Right renal pelvis (tissue), 4 donors: ENCODE data around the gene DENND5A. TPM values are rescaled to one million over a fixed set of nuclear protein-coding genes. Genes with fewer than 3 reads are reported as not detected.
"Not testable (repeated sequence)": the region's sequence is repeated elsewhere in the genome, so short reads cannot be mapped to it uniquely, and the experiment has no call there.

Experiments
- DNase-seq, 4 donors: peaks; one replicate each; pipeline ENCODE4 v3.0.0-alpha.2; 2013; ENCODE audit warnings: low read depth in 4 of 4, low spot score in 3 of 4, missing footprints in 1 of 4
- polyA plus RNA-seq, 4 donors: library from polyadenylated mRNA; unstranded; fragments of 120-200 nt; gene quantifications; one replicate each; pipeline ENCODE4 v1.2.1, GENCODE V29; 2013; ENCODE audit not compliant: insufficient read length in 4 of 4

The DENND5A gene
- polyA plus RNA-seq, 4 donors, result 77.7 to 95.5 (median 90.0) TPM

GRCh38 chr11:9266132-9266736 lies 1.1 kb upstream of the DENND5A start:
- peak in 1 of 4 donors; percentile 5 for DNase-seq

- DNase-seq, result peak in 3 of 4 donors; percentile 50 to 65 (median 61)
These were observed 587 bp downstream of the DENND5A start for GRCh38 chr11:9264316-9265210.

- DNase-seq, result peak in 2 of 4 donors; percentile 18 to 30
These were observed 1.3 kb downstream of the DENND5A start for GRCh38 chr11:9263840-9264315.

DNA sequence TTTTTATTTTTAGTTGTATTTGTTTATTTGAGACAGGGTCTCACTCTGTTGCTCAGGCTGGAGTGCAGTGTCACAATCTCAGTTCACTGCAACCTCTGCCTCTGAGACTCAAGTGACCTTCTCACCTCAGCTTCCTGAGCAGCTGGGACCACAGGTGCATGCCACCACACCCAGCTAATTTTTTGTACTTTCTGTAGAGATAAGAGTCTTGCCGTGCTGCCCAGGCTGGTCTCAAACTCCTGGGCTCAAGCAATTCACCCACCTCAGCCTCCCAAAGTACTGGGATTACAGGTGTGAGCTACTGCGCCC lies 4.4 kb downstream of the DENND5A start:
- DNase-seq, result not testable (repeated sequence)

DNA sequence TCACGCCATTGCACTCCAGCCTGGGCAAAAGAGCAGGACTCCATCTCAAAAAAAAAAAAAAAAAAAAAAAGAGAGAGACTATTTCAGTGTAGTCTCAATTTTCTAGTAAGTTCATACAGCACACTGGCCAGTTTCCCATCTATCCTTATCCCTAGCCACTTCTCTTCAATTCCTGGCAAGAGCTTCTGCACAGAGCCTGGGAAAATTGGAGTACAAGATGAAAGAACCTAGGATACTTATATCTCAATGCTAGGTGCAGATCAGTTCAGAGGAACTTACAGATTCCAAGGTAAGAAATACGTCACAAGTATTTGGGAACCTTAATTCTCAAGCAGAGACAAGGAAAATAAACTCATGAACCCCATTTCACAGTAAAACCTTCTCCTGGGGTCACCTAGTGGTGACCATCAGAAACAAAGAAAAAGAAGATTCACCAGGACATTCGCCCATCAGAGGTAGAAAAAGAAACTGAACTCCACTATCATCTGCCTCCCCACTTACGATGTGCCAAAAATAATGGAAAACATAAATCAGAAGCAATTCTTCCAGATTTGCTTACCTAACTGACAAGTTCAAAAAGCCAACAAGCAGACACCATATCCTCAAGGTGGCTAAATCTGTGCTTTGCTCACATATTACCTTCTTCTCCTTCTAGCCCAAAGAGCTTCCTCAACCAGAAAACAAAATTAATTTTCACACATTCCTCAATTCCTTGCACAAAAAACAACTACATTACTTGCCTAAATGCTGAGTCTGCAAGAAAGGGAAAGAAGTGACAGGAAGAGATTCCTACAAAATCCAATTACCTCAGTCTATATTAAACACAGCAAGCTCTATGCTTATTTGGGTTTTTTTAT lies 4.9 kb downstream of the DENND5A start:
- no peak for DNase-seq

DNA sequence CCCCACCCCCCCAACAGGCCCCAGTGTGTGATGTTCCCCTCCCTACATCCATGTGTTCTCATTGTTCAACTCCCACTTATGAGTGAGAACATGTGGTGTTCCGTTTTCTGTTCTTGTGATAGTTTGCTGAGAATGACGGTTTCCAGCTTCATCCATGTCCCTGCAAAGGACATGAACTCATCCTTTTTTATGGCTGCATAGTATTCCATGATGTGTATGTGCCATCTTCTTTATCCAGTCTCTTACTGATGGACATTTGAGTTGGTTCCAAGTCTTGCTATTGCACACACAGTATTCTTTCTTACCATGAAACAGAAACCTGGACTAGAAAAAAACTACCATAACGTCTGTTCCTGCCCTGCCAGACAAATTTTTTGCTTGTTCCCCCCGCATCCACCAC lies 6.9 kb downstream of the DENND5A start:
- DNase-seq, result not testable (repeated sequence)

DNA sequence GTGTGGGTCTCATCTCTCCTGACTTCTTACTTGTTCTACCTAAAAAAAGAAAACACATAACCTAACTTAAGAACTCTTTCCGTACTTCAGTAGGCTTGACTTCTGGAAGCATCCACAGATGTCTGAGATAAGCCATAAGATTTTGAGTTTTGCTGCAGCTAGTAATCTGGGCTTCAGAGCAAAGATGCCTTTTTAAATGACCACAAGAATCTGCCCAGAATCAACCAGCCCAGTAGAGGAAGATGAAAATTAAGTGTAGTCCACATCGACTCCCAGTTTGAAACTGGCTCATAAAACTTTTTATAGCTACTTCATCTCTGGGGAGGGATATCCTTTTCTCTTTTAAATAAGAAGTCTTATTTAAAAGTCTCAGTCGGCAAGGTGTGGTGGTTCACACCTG lies 10.7 kb downstream of the DENND5A start:
- DNase-seq, result no peak

- no peak for DNase-seq
These were observed 12.1 kb downstream of the DENND5A start for GRCh38 chr11:9253086-9253485.

DNA sequence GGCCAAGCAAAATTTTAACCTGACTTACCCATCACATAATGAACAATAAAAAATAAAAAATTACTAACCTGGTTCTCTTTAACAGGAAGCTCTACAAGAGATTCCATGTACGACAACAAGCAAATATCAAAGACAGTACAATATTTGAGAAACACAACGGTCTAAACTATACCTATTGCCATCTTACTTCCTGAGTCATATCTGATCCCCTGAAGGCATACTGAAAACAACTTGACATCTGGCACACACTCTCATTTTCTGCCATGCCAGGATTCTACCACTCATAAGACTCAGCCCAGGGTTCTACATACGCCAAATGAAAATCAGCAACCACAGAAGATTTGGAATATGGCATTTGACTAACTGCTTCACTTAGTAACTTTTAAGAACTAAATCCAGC lies 13.8 kb downstream of the DENND5A start:
- DNase-seq, result no peak

DNA sequence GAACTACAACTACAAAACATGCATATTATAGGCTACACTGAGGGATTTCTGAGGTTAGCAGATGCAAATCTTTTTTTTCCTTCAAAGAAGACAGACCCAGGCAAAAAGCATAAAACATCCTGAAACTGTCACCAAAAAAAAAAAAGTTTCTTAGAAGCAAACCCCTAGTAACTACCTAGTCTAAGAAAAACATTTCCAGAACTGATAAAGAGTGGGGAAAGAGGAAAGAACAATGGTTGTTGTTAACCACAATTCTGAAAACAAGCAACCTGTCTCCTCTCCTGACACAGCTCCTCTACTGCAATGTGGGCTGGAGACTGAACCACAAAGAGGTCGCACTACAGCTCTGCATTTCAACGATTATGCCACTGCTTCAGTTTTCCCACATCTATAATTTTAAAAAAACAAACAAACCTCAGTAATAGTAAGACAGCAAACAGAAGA lies 15.0 kb downstream of the DENND5A start:
- DNase-seq, result no peak

DNA sequence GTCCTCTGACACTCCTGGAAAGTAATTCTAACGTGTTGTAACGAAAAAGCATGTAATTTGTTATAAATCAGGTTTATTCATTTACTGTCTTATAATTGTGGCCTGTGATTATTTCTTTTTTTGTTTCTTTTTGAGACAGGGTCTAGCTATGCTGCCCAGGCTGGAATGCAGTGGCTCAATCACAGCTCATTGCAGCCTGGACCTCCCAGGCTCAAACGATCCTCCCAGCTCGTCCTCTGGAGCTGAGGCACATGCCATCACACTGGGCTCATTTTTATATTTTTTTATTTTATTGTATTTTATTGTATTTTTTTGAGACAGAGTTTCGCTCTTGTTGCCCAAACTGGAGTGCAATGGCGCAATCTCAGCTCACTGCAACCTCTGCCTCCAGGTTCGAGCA lies 15.9 kb downstream of the DENND5A start:
- DNase-seq, result no peak

- no peak for DNase-seq
These were observed 17.3 kb downstream of the DENND5A start for GRCh38 chr11:9247863-9248262.

DNA sequence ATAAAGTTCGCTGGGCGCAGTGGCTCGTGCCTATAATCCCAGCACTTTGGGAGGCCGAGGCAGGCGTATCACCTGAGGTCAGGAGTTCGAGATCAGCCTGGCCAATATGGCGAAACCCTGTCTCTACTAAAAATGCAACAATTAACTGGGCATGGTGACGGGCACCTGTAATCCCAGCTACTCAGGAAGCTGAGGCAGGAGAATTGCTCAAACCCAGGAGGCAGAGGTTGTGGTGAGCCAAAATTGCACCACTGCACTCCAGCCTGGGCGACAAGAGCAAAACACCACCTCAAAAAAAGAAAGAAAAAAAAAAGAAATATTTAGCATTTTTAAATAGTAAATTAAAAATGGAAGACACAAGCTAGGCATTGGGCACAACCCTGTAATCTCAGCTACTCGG lies 28.9 kb downstream of the DENND5A start:
- DNase-seq, result not testable (repeated sequence)

- DNase-seq, result no peak
These were observed 32.7 kb downstream of the DENND5A start for GRCh38 chr11:9232482-9232881.

- DNase-seq, result peak in 3 of 4 donors; percentile 25 to 52 (median 48)
These were observed 33.3 kb downstream of the DENND5A start for GRCh38 chr11:9231848-9232177.

- no peak for DNase-seq
These were observed 34.9 kb downstream of the DENND5A start for GRCh38 chr11:9230296-9230695.

DNA sequence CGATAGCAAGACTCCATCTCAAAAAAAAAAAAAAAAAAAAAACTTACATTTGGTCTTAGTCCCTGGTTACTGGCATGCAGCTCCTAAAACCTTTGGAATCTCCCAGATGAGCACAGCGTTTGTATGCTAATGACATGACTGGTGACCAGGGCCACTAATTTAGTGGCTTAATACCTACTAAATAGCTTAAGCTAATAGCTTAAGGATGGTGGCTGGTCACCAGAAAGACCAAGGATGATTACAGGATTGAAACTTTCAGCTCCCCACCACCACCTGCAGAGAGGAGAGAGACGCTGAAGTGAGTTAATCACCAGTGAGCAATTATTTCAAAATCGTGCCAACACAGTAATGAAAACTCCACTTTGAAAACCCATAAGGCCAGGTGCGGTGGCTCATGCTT lies 37.1 kb downstream of the DENND5A start:
- no peak for DNase-seq

GRCh38 chr11:9225748-9226298 lies 39.3 kb downstream of the DENND5A start:
- no peak for DNase-seq

GRCh38 chr11:9222654-9223053 lies 42.5 kb downstream of the DENND5A start:
- no peak for DNase-seq

DNA sequence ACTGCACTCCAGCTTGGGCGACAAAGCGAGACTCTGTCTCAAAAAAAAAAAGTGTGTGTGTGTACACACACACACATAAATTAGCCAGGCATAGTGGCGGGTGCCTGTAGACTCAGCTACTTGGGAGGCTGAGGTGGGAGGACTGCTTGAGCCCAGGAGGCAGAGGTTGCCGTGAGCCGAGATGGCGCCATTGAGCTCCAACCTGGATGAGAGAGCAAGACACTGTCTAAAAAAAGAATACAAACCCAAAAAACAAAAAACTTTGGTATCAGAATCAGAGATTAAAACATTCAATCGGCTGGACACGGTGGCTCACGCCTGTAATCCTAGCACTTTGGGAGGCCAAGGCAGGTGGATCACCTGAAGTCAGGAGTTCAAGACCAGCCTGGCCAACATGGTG lies 44.3 kb downstream of the DENND5A start:
- not testable (repeated sequence) for DNase-seq

GRCh38 chr11:9219572-9219971 lies 45.6 kb downstream of the DENND5A start:
- no peak for DNase-seq
